Transverse colon (tissue), 4 donors: ENCODE data around the gene LIMK1. TPM values are rescaled to one million over a fixed set of nuclear protein-coding genes. Genes with fewer than 3 reads are reported as not detected.
"Not testable (repeated sequence)": the region's sequence is repeated elsewhere in the genome, so short reads cannot be mapped to it uniquely, and the experiment has no call there.

Experiments used
- DNase-seq: peaks from one replicate; pipeline ENCODE4 v3.0.0-alpha.2; 2019
- H3K27ac ChIP-seq, 4 donors: fragments of 200-600 bp; sonication (generic); 2 replicates each; pipeline ENCODE4 v1.5.1; 2016 to 2018; ENCODE audit warnings: inconsistent platforms in 4 of 4
- H3K27me3 ChIP-seq: fragments of 200-600 bp; sonication (generic); 2 replicates; pipeline ENCODE4 v1.5.1; 2017; ENCODE audit warnings: inconsistent platforms
- H3K36me3 ChIP-seq, 4 donors: fragments of 200-600 bp; sonication (generic); 2 replicates each; pipeline ENCODE4 v1.5.1; 2017 to 2019; ENCODE audit warnings: inconsistent platforms in 4 of 4
- H3K4me1 ChIP-seq, 4 donors: fragments of 200-600 bp; sonication (generic); 2 replicates each; pipeline ENCODE4 v1.5.1; 2017 to 2020; ENCODE audit warnings: inconsistent platforms in 4 of 4
- H3K4me3 ChIP-seq, 4 donors: fragments of 200-600 bp; sonication (generic); 1 replicate in 1 of 4; 2 replicates in 3 of 4; pipeline versions ENCODE4 v1.5.1 to v1.6.1; 2017 to 2019; ENCODE audit warnings: inconsistent platforms in 4 of 4
- H3K9me3 ChIP-seq, 2 donors: fragments of 200-600 bp; sonication (generic); 2 replicates each; pipeline ENCODE4 v1.5.1; 2017 to 2019; ENCODE audit warnings: inconsistent platforms in 2 of 2
- CTCF ChIP-seq, 5 experiments: fragments of 200-600 bp in 3 of 5; fragments of 450-650 bp in 2 of 5; sonication (generic) in 3 of 5; IDR thresholded peaks; 1 replicate in 2 of 5; 2 replicates in 3 of 5; pipeline ENCODE4 v1.5.1; 2016 to 2017; ENCODE audit warnings: antibody characterized with exemption in 5 of 5, inconsistent platforms in 3 of 5, mild to moderate bottlenecking in 2 of 5, moderate library complexity in 1 of 5
- EP300 ChIP-seq: sonication (generic); formaldehyde crosslinking; IDR thresholded peaks from one replicate; pipeline ENCODE4 v1.6.1; 2017; ENCODE audit warnings: antibody characterized with exemption, low read depth
- POLR2A ChIP-seq: fragments of 450-650 bp; IDR thresholded peaks from one replicate; pipeline ENCODE4 v1.6.1; 2016; ENCODE audit warnings: antibody characterized with exemption, mild to moderate bottlenecking, moderate library complexity
- POLR2AphosphoS5 ChIP-seq, 3 donors: sonication (generic); formaldehyde crosslinking; IDR thresholded peaks; one replicate each; pipeline ENCODE4 v1.6.1; 2016; ENCODE audit warnings: antibody characterized with exemption in 3 of 3
- WGBS, 2 donors: methylation state at CpG; one replicate each; pipeline ENCODE4 v1.1.5; 2018; ENCODE audit warnings: low coverage in 1 of 2; 5-methylcytosine and 5-hydroxymethylcytosine counted together
- in situ Hi-C, 4 donors: fragments of 200-750 bp; cut with MboI; loops; one replicate each; pipeline versions ENCODE4 v1.15.0 to v1.15.1; 2017; ENCODE audit warnings: low sequenced_read_pairs in 3 of 4, low pct_ligation_motif_present in 1 of 4, low pct_unique_long_range_greater_than_20kb in 1 of 4
- intact Hi-C: fragments of 100-400 bp; cut with DNase I; formaldehyde crosslinking; loops from one replicate; pipeline ENCODE4 v1.15.1; 2023; ENCODE audit warnings: low total_unique reads
- total RNA-seq, 4 donors: library from RNA; depleted of rRNA; stranded (reverse); fragments of >200 nt; gene quantifications; one replicate each; pipeline ENCODE4 v1.1.0, GENCODE V29; 2016

Gene LIMK1
- total RNA-seq, 4 donors from 2014 or later: 13.4 to 44.2 (median 27.1) TPM

- intact Hi-C loops (no loop called here), in situ Hi-C loops (no loop called here)
- Histone ChIP-seq H3K4me3 (no peak overlapping the region), H3K4me1 (no peaks in the 10 kb centered on the region), H3K9me3 (no peaks in the 10 kb centered on the region), H3K27me3 (no peaks in the 10 kb centered on the region), H3K27ac (no peak overlapping the region), H3K36me3 (peaks cover 0 to 11% (median 5%) of the 10 kb centered on the region in 4 donors)
- 84% methylated on average over 13 of the region's 13 CpGs; no CpG with 5 or more reads in 1 of the 2 donors for WGBS, 2 donors
- no peak for DNase-seq
- no peak for TF ChIP-seq POLR2A
Measured at GRCh38 chr7:74116356-74116755, 32.8 kb downstream of the LIMK1 start.

DNA sequence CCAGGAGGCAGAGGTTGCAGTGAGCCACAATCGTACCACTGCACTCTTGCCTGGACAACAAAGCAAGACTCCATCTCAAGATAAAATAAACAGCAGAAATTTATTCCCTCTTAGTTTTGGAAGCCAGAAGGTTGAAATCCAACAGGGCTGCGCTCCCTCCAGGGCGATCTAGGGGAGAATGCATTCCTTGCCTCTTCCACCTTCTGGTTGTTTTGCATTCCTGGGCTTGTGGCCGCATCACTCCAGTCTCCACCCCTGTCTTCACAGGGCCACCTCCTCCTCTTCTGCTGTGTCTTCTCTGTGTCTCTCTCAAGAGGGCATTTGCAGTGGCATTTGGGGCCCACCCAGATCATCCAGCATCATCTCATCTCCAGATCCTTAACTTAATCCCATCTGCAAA is 36.2 kb downstream of the LIMK1 start:
- WGBS, 2 donors: 92 to 99% methylated on average over 2 to 4 of the region's 4 CpGs

DNA sequence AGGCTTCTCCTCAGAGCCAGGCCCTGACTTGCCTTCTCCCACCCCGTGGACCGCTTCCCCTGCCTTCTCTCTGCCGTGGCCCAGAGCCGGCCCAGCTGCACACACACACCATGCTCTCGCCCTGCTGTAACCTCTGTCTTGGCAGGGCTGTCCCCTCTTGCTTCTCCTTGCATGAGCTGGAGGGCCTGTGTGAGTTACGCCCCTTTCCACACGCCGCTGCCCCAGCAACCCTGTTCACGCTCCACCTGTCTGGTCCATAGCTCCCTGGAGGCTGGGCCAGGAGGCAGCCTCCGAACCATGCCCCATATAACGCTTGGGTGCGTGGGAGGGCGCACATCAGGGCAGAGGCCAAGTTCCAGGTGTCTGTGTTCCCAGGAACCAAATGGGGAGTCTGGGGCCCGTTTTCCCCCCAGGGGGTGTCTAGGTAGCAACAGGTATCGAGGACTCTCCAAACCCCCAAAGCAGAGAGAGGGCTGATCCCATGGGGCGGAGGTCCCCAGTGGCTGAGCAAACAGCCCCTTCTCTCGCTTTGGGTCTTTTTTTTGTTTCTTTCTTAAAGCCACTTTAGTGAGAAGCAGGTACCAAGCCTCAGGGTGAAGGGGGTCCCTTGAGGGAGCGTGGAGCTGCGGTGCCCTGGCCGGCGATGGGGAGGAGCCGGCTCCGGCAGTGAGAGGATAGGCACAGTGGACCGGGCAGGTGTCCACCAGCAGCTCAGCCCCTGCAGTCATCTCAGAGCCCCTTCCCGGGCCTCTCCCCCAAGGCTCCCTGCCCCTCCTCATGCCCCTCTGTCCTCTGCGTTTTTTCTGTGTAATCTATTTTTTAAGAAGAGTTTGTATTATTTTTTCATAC is 38.0 kb downstream of the LIMK1 start:
- Histone ChIP-seq H3K4me1 (no peaks in the 10 kb centered on the region), H3K9me3 (no peaks in the 10 kb centered on the region), H3K27me3 (no peaks in the 10 kb centered on the region), H3K27ac (no peak overlapping the region), H3K36me3 (peaks cover 0 to 12% (median 0%) of the 10 kb centered on the region in 4 donors), H3K4me3 (no peak overlapping the region)
- WGBS, 2 donors: 85 to 100% methylated on average over 1 to 26 of the region's 26 CpGs
- DNase-seq: no peak
- TF ChIP-seq POLR2A: no peak
- TF ChIP-seq POLR2AphosphoS5 (IDR thresholded peaks at IDR 0.05): no peak
- TF ChIP-seq EP300: no peak
- TF ChIP-seq CTCF (IDR thresholded peaks at IDR 0.05): no peak
- in situ Hi-C loops: no loop called here
- intact Hi-C loops: no loop called here

More for the DNA sequence above, 36.2 kb downstream of the LIMK1 start:
- DNase-seq: no peak
- Histone ChIP-seq H3K27me3 (no peaks in the 10 kb centered on the region), H3K27ac (no peak overlapping the region), H3K4me3 (no peak overlapping the region), H3K9me3 (no peaks in the 10 kb centered on the region), H3K4me1 (no peaks in the 10 kb centered on the region), H3K36me3 (peaks cover 0 to 12% (median 0%) of the 10 kb centered on the region in 4 donors)
- in situ Hi-C loops (no loop called here), intact Hi-C loops (no loop called here)
- no peak for TF ChIP-seq POLR2AphosphoS5 (IDR thresholded peaks at IDR 0.05)

- intact Hi-C loops, H3K4me1 ChIP-seq, H3K9me3 ChIP-seq, H3K27me3 ChIP-seq, H3K27ac ChIP-seq, DNase-seq, in situ Hi-C loops, H3K4me3 ChIP-seq, H3K36me3 ChIP-seq: not testable (repeated sequence)
- WGBS, 2 donors: 91 to 100% methylated on average over 2 to 7 of the region's 7 CpGs
Measured at GRCh38 chr7:74123892-74124291, 40.3 kb downstream of the LIMK1 start.

GRCh38 chr7:74126220-74126880 is 42.7 kb downstream of the LIMK1 start:
- Histone ChIP-seq H3K36me3 (peaks cover 0 to 6% (median 0%) of the 10 kb centered on the region in 4 donors), H3K27ac (no peak overlapping the region), H3K9me3 (no peaks in the 10 kb centered on the region), H3K27me3 (no peaks in the 10 kb centered on the region), H3K4me1 (peaks cover 0 to 10% (median 0%) of the 10 kb centered on the region in 4 donors), H3K4me3 (no peak overlapping the region)
- no peak for DNase-seq
- WGBS, 2 donors: 80 to 81% methylated on average over 6 to 12 of the region's 12 CpGs
- no peak for TF ChIP-seq EP300
- no peak for TF ChIP-seq CTCF (IDR thresholded peaks at IDR 0.05)
- no peak for TF ChIP-seq POLR2AphosphoS5 (IDR thresholded peaks at IDR 0.05)
- TF ChIP-seq POLR2A: no peak
- in situ Hi-C loops (no loop called here), intact Hi-C loops (no loop called here)
